ENCODE results near the gene CD207.
"Not testable (repeated sequence)": the region's sequence is repeated elsewhere in the genome, so short reads cannot be mapped to it uniquely, and the experiment has no call there.

- TF ChIP-seq CTCF, POLR2A, EP300 (IDR thresholded peaks at IDR 0.05): not testable (repeated sequence)
These were observed 37.6 kb downstream of the CD207 start for GRCh38 chr2:70797996-70798395.

All from tibial nerve (tissue), 4 donors.